GM23338 (cell line): ENCODE results near the gene SYTL1. TPM values are rescaled to one million over a fixed set of nuclear protein-coding genes. Genes with fewer than 3 reads are reported as not detected.

Experiments
- ATAC-seq: fragments of 200-7000 bp; cut with Tn5 transposase; 3 replicates; pipeline ENCODE4 v1.9.1; 2020
- DNase-seq: peaks from one replicate; pipeline ENCODE4 v3.0.0-alpha.2; 2015; ENCODE audit warnings: low spot score
- H2AFZ ChIP-seq: fragments of 200-600 bp; sonication (generic); 2 replicates; pipeline ENCODE4 v1.8.0; 2016; ENCODE audit warnings: antibody characterized with exemption, mild to moderate bottlenecking, moderate library complexity
- H3F3A ChIP-seq: fragments of 200-600 bp; sonication (generic); replicated peaks from 2 replicates; pipeline ENCODE4 v1.8.0; 2017; ENCODE audit warnings: antibody characterized with exemption, mixed run types, low read depth
- H3K27ac ChIP-seq: fragments of 200-600 bp; sonication (generic); 2 replicates; pipeline ENCODE4 v1.6.1; 2016; ENCODE audit warnings: low read depth
- H3K27me3 ChIP-seq: fragments of 200-600 bp; sonication (generic); 2 replicates; pipeline ENCODE4 v1.8.0; 2016; ENCODE audit warnings: mild to moderate bottlenecking, mixed run types, moderate library complexity; ENCODE audit not compliant: insufficient read depth
- H3K36me3 ChIP-seq: fragments of 200-600 bp; sonication (generic); 2 replicates; pipeline ENCODE4 v1.8.0; 2016; ENCODE audit warnings: mild to moderate bottlenecking; ENCODE audit not compliant: insufficient read depth
- H3K4me1 ChIP-seq: fragments of 200-600 bp; sonication (generic); 2 replicates; pipeline ENCODE4 v1.8.0; 2016; ENCODE audit warnings: mild to moderate bottlenecking, moderate library complexity; ENCODE audit not compliant: insufficient read depth
- H3K4me2 ChIP-seq: fragments of 200-600 bp; sonication (generic); 2 replicates; pipeline ENCODE4 v1.7.1; 2017; ENCODE audit warnings: mixed run types
- H3K4me3 ChIP-seq: fragments of 200-600 bp; sonication (generic); 2 replicates; pipeline ENCODE4 v1.6.1; 2016; ENCODE audit warnings: mixed run types
- H3K79me2 ChIP-seq: fragments of 200-600 bp; sonication (generic); replicated peaks from 2 replicates; pipeline ENCODE4 v1.8.0; 2017; ENCODE audit warnings: mild to moderate bottlenecking; ENCODE audit not compliant: insufficient read depth
- H3K9me2 ChIP-seq: fragments of 200-600 bp; sonication (generic); 2 replicates; pipeline ENCODE4 v1.8.0; 2017; ENCODE audit not compliant: insufficient read depth
- H4K20me1 ChIP-seq: fragments of 200-600 bp; sonication (generic); replicated peaks from 2 replicates; pipeline ENCODE4 v1.8.0; 2017; ENCODE audit warnings: mild to moderate bottlenecking; ENCODE audit not compliant: insufficient read depth
- H3K27ac Mint-ChIP-seq: 2 replicates; pipeline ENCODE4 v1.8.0; 2020; ENCODE audit warnings: inconsistent platforms, mild to moderate bottlenecking, moderate library complexity, mixed read lengths
- H3K27me3 Mint-ChIP-seq: 3 replicates; pipeline ENCODE4 v1.8.0; 2022; ENCODE audit warnings: low read depth, mild to moderate bottlenecking, moderate library complexity, mixed read lengths, inconsistent platforms; ENCODE audit not compliant: insufficient read depth, poor library complexity
- H3K36me3 Mint-ChIP-seq: 3 replicates; pipeline ENCODE4 v1.8.0; 2021; ENCODE audit warnings: low read depth, mild to moderate bottlenecking, inconsistent platforms, moderate library complexity, mixed read lengths
- H3K4me1 Mint-ChIP-seq: 3 replicates; pipeline ENCODE4 v1.8.0; 2020; ENCODE audit warnings: mild to moderate bottlenecking, inconsistent platforms, mixed read lengths
- H3K4me3 Mint-ChIP-seq: 3 replicates; pipeline ENCODE4 v1.8.0; 2021; ENCODE audit warnings: moderate library complexity, mild to moderate bottlenecking, inconsistent platforms, mixed read lengths
- H3K9me3 Mint-ChIP-seq: 3 replicates; pipeline ENCODE4 v1.8.0; 2020; ENCODE audit warnings: moderate library complexity, mild to moderate bottlenecking, inconsistent platforms, mixed read lengths
- CTCF ChIP-seq, 2 experiments: fragments of 200-600 bp in 1 of 2; sonication (generic) in 1 of 2; conservative IDR thresholded peaks; 2 replicates each; pipeline versions ENCODE4 v1.5.1 to v1.6.1; 2016 to 2017; ENCODE audit warnings: antibody characterized with exemption in 2 of 2, low read depth in 2 of 2, mild to moderate bottlenecking in 2 of 2, moderate library complexity in 1 of 2
- ETS1 ChIP-seq: IDR thresholded peaks from 2 replicates; pipeline ENCODE4 v1.6.1; 2016; ENCODE audit warnings: antibody characterized with exemption
- NANOG ChIP-seq: IDR thresholded peaks from 2 replicates; pipeline ENCODE4 v1.6.1; 2016; ENCODE audit warnings: antibody characterized with exemption, borderline replicate concordance
- POLR2AphosphoS5 ChIP-seq: IDR thresholded peaks from 2 replicates; pipeline ENCODE4 v1.6.1; 2016; ENCODE audit warnings: antibody characterized with exemption, low read depth
- REST ChIP-seq: IDR thresholded peaks from one replicate; pipeline ENCODE4 v1.6.1; 2018; ENCODE audit warnings: antibody characterized with exemption; ENCODE audit not compliant: unreplicated experiment
- ZNF114 ChIP-seq: fragments of 250-450 bp; sonication (Bioruptor Pico); IDR thresholded peaks from 2 replicates; pipeline ENCODE4 v1.5.0; 2020; ENCODE audit warnings: mild to moderate bottlenecking, moderate library complexity
- ZNF331 ChIP-seq: fragments of 250-450 bp; sonication (Bioruptor Pico); IDR thresholded peaks from 2 replicates; pipeline ENCODE4 v1.5.0; 2020; ENCODE audit warnings: low read depth, mild to moderate bottlenecking, moderate library complexity
- ZNF462 ChIP-seq: fragments of 250-450 bp; sonication (Bioruptor Pico); IDR thresholded peaks from 2 replicates; pipeline ENCODE4 v1.5.0; 2020; ENCODE audit warnings: mild to moderate bottlenecking, moderate library complexity
- polyA plus RNA-seq: library from polyadenylated mRNA; unstranded; fragments of >200 nt; fragmentation: Nextera tagmentation; extraction: Ambion mirVana; gene quantifications from 2 replicates; pipeline ENCODE4 v1.2.1, GENCODE V29; 2016
- total RNA-seq: library from RNA; depleted of rRNA; stranded (reverse); fragments of >200 nt; shearing (Covaris generic); gene quantifications from 2 replicates; pipeline ENCODE4 v1.2.3, GENCODE V29; 2014

The SYTL1 gene
- total and polyA plus RNA-seq, 2 experiments from 2014 or later, result 4.9 to 12.3 TPM

GRCh38 chr1:27395441-27396195 is 53.8 kb downstream of the SYTL1 start:
- Histone ChIP-seq H3K4me2 (no peak overlapping the region), H3K4me3 (no peak overlapping the region), H3K27ac (no peak overlapping the region), H2AFZ (no peak overlapping the region), H3K36me3 (no peaks in the 10 kb centered on the region), H3K79me2 (no peaks in the 10 kb centered on the region), H4K20me1 (no peaks in the 10 kb centered on the region), H3K27me3 (no peaks in the 10 kb centered on the region), H3K4me1 (peaks cover 28% of the 10 kb centered on the region), H3F3A (peaks cover 7% of the 10 kb centered on the region; the same call in 1 of the 2 replicates), H3K9me2 (no peaks in the 10 kb centered on the region)
- Mint-ChIP-seq H3K27ac (no peak overlapping the region), H3K36me3 (peaks cover 5% of the 10 kb centered on the region; the same call in 1 of the 3 replicates), H3K4me3 (no peak overlapping the region), H3K27me3 (peaks cover 36% of the 10 kb centered on the region), H3K9me3 (no peaks in the 10 kb centered on the region), H3K4me1 (peaks cover 53% of the 10 kb centered on the region)
- DNase-seq (peak; percentile 91), ATAC-seq (peak; percentile 25)
- TF ChIP-seq ZNF331 (CRISPR knock-in tag) (no peak), ETS1 (no peak), REST (no peak), CTCF (conservative IDR thresholded peaks at IDR 0.05; ENCODE audit: low read depth in 2 of 2) (peak; percentile 89 to 94)

GRCh38 chr1:27397110-27397509 is 55.3 kb downstream of the SYTL1 start:
- DNase-seq, result peak; percentile 48
- H3K9me2 ChIP-seq, result no peaks in the 10 kb centered on the region
- H3K36me3 ChIP-seq, result no peaks in the 10 kb centered on the region
- ATAC-seq, result no peak
- H3K4me2 ChIP-seq, result no peak overlapping the region
- H4K20me1 ChIP-seq, result no peaks in the 10 kb centered on the region
- Mint-ChIP-seq H3K4me3 (no peak overlapping the region), H3K27me3 (peaks cover 28% of the 10 kb centered on the region), H3K4me1 (peaks cover 41% of the 10 kb centered on the region), H3K27ac (0 out of 2 replicates have a peak overlapping the region, but pooled peaks have one; percentile 75), H3K36me3 (peaks cover 5% of the 10 kb centered on the region; the same call in 1 of the 3 replicates), H3K9me3 (no peaks in the 10 kb centered on the region)
- H3K4me3 ChIP-seq, result no peak overlapping the region
- no peak overlapping the region for H3K27ac ChIP-seq
- H3F3A ChIP-seq, result peaks cover 7% of the 10 kb centered on the region; the same call in 1 of the 2 replicates
- no peaks in the 10 kb centered on the region for H3K27me3 ChIP-seq
- peaks cover 21% of the 10 kb centered on the region for H3K4me1 ChIP-seq
- H3K79me2 ChIP-seq, result no peaks in the 10 kb centered on the region
- no peak overlapping the region for H2AFZ ChIP-seq
- no peak for TF ChIP-seq ZNF331 (CRISPR knock-in tag)
- TF ChIP-seq ZNF114, result no peak
- no peak for TF ChIP-seq NANOG
- TF ChIP-seq ZNF462, result no peak
- no peak for TF ChIP-seq POLR2AphosphoS5
